Measurements from ENCODE around the gene TDRD9.

DNA sequence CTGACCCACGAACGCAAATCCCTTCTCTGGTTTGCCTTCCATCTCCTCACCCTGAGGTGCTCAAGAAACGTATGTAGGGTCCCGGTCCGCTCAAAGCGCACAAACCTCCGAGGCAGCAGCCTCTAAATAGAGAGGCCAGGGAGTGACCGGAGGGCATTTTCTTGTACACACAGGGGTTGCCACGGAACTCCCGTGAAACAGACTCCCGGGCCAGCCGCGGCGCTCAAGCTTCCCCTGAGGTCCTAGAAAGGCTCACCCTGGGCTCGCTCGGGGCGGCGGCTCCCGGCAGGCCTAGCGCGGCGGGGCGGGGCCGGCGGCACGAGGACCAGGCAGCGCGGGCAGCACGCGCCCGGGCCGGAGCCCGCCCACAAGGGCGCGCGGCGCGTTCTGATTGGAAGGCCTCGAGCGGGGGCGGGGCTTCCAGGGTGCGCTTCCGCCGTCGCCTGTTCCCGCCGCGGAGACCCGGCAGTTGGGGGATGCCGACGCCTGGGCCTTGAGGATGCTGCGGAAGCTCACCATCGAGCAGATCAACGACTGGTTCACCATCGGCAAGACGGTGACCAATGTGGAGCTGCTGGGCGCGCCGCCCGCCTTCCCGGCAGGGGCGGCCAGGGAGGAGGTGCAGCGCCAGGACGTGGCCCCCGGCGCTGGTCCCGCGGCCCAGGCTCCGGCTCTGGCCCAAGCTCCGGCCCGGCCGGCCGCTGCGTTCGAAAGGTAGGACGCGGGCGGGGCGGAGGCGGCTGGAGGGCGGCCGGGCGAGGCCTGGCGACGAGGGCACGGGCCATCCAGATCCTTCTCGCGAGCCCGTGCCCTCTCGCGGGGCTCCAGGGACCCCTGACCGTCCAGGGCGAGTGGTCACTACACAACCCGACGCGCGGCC is at the start of gene TDRD9:
- TF ChIP-seq, protein P1, sequence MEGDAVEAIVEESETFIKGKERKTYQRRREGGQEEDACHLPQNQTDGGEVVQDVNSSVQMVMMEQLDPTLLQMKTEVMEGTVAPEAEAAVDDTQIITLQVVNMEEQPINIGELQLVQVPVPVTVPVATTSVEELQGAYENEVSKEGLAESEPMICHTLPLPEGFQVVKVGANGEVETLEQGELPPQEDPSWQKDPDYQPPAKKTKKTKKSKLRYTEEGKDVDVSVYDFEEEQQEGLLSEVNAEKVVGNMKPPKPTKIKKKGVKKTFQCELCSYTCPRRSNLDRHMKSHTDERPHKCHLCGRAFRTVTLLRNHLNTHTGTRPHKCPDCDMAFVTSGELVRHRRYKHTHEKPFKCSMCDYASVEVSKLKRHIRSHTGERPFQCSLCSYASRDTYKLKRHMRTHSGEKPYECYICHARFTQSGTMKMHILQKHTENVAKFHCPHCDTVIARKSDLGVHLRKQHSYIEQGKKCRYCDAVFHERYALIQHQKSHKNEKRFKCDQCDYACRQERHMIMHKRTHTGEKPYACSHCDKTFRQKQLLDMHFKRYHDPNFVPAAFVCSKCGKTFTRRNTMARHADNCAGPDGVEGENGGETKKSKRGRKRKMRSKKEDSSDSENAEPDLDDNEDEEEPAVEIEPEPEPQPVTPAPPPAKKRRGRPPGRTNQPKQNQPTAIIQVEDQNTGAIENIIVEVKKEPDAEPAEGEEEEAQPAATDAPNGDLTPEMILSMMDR (IDR thresholded peaks at IDR 0.05 in 4 of 5, conservative IDR thresholded peaks at IDR 0.05 in 1 of 5) = no peak
- TF ChIP-seq POLR2A (IDR thresholded peaks at IDR 0.05) = no peak
